Skin epidermis (tissue), 12 donors: ENCODE data around the gene TNFRSF25.
A peak's percentile ranks its signal among the peaks of the same experiment; 100 is the strongest.
"Not testable (repeated sequence)": the region's sequence is repeated elsewhere in the genome, so short reads cannot be mapped to it uniquely, and the experiment has no call there.

Experiments used
- H3K27ac ChIP-seq, 21 experiments: fragments of 200-600 bp; sonication (generic) in 11 of 21; one replicate each; pipeline ENCODE4 v1.5.0; 2020; ENCODE audit warnings: mild to moderate bottlenecking in 3 of 21, inconsistent platforms in 2 of 21, moderate library complexity in 2 of 21
- H3K4me3 ChIP-seq, 7 experiments: fragments of 200-600 bp; sonication (generic) in 2 of 7; one replicate each; pipeline ENCODE4 v1.5.0; 2020; ENCODE audit warnings: inconsistent platforms in 2 of 7, mild to moderate bottlenecking in 2 of 7, moderate library complexity in 1 of 7

TNFRSF25 gene

DNA sequence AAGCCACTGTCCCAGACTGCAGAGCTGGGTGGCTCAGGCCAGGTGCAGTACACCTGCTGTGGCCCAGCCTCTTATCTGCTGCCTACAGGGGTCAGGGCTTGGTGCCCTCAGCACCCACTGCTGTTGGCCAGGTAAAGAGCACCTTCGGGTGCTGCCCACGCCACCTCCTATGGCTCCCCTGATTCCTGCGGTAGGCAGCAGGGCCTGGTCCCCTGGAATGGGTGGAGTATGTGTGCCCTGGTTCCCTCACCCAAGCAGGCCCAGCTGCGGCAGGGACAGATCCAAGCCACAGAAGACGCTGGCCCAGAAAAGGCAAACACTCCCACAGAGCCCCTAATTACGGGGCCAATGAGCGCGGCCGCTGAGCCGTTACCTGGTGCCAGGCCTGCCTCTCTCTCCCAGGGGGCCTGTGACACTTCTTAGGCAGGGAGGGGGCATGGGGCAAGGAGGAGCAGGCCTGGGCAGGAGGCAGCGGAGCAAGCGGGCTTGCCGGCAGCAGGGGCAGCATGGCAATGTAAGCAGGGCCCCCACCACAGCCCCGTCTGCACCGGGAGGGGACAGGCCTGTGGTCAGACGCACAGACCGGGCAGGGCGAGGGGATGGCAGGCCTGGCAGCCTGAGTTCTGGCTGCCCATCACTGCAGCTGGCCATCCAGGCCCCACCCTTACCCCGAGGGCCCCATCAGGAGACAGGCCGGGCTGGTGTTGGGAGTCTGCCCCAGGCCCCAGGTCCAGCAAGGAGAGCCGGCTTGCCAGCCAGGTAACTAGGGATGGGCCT lies 22.4 kb downstream of the TNFRSF25 start:
- H3K27ac ChIP-seq = no peak overlapping the region

DNA sequence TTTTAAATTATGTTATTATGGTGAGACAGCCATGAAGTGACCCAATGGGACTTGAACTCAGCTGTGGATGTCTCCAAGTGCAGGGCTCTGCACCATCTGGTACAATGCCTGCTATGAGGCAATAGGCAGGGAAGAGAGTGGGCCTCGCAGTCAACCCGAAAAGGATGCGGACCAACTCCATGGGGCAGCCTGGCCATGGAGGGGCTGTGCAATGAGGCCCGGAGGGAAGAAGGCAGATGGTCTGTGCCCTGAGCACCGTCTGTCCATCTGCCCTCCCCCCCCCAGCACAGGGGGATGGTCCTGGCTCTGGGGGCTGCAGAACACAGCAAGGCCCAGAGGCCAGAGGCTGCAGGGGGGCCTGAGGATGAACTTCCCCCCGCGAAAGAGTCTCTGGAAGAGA lies 24.4 kb downstream of the TNFRSF25 start:
- H3K27ac ChIP-seq = no peak overlapping the region
- no peak overlapping the region for H3K4me3 ChIP-seq

More for the DNA sequence above, 22.4 kb downstream of the TNFRSF25 start:
- H3K4me3 ChIP-seq = no peak overlapping the region

DNA sequence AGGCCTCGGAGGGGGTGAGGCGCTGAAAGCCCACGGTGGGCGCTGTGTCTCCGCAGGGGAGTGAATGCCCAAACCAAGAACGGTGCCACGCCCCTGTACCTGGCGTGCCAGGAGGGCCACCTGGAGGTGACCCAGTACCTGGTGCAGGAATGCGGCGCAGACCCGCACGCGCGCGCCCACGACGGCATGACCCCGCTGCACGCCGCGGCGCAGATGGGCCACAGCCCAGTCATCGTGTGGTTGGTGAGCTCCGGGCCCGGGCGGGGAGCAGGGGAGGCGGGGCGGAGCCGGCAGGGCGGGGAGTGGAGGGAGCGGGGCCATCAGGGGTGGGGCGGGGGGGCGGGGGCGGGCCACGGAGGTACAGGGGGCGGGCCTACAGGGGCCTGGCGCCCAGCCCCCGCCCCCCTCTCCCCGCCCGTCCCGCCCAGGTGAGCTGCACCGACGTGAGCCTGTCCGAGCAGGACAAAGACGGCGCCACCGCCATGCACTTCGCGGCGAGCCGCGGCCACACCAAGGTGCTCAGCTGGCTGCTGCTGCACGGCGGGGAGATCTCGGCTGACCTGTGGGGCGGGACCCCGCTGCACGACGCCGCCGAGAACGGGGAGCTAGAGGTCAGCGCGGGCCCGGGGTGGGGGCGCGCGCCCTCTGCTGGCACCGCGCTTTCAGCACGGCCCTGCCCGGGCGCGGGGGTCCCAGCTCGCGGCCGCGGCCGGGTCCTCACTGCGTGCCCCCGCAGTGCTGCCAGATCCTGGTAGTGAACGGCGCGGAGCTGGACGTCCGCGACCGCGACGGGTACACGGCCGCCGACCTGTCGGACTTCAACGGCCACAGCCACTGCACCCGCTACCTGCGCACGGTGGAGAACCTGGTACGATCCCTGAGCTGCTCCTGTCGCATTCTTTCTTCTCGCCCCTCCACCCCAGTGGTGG lies 25.5 kb downstream of the TNFRSF25 start:
- peak overlapping the region in 4 of 7 experiments; percentile 3 to 17 (median 10) for H3K4me3 ChIP-seq
- H3K27ac ChIP-seq = no peak overlapping the region

DNA sequence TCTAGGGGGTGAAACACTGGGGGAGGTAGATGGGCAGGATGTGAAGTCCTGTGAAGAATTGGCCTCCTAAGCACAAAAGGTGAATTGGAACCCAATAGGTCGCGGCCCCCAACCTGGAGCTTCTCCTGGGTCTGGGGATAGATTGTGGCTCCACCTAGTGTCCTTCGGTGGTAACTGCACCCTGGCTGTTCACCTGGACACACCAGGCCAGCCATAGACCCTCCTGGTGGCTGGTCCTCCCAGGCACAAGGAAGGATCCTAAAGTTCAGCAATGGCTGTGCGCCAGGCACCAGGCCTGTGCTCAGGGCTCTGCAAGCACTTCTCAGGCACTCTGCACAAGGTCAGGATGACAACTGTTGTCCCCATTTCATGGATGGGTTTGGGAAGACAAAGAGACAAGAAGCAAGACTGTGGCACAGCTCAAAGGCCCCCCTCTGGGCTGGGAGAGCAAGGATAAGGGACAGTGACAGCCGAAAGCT lies 27.9 kb downstream of the TNFRSF25 start:
- H3K27ac ChIP-seq = no peak overlapping the region
- no peak overlapping the region for H3K4me3 ChIP-seq

DNA sequence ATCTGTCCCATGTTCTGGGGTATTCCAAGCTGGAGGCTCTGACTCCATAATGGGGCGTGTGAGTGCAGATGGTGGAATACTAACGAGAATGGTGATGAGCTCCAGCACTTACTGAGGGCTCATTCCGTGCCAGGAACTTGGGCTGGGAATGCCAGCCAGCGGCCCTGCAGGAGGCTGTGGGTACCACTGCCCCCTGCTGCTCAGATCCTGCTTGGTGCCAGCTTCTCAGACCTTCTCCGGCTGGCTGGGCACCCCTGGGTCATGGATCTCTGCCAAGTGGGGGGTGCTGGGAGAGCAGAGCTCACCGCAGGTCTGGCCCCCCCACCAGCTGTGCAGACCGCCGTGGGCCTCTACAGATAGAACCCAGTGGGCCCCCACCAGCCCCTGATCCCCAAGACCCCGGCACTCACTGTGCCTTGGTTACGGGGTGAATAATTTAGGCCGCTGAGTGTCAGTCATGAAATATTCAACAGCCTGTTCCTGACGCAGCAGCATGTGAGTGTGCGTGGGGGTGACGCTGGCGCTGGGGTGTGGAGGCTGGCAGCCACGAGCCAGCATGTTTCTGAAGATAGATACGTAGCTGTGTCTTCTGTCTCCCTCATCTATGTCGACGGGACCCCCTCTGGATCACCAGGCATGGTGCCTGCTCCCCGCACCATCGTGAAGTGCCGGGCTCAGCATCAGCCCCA lies 28.8 kb downstream of the TNFRSF25 start:
- peak overlapping the region in 1 of 21 experiments; percentile 26 for H3K27ac ChIP-seq
- not testable (repeated sequence) for H3K4me3 ChIP-seq

DNA sequence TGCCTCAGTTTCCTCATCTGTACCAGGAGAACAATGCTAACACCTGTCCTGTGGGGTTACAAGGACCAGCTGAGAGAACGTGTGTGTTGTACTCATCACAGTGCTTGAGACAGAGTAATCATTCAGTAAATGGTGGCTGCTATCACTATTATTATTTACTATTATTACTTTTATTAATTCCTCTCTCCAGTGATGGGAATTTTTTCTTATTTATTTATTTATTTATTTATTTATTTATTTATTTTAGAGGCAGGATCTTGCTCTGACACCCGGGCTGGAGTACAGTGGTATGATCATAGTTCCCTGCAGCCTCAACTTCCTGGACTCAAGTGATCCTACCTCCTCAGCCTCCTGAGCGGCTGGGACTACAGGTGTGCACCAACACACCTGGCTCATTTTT lies 29.7 kb downstream of the TNFRSF25 start:
- H3K27ac ChIP-seq, H3K4me3 ChIP-seq: not testable (repeated sequence)

DNA sequence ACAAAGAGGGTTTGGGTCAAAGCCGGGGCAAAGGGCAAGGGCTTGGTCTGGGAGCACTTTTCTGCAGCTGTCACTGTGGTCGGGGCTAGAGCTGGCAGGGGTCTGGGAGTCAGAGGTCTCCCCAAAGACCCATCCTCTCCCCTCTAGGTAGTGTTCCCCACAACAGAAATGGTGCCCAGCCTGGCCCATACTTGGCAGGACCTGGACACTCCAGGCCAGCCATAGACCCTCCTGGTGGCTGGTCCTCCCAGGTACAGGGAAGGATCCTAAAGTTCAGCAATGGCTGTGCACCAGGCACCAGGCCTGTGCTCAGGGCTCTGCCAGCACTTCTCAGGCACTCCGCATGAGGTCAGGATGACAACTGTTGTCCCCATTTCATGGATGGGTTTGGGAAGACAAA lies 30.4 kb downstream of the TNFRSF25 start:
- H3K4me3 ChIP-seq = no peak overlapping the region

DNA sequence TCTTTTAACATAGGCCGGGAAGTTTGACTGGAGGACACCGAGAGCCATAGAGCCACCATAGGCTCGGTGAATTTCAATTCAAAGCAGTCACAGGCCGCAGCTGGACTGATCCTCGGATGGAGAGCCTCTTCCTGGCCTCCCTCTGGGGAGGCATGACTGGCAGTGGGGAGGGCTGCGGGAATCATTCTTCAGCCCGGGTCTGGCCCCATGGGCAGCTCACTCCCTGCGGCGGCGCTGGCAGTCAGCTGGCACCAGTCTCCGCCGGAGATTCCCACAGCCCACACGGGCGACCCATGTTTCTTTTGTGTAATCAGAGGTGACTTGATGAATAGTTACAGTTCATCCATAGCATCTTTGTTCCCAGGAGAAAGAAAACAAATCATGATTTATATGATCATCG lies 30.8 kb downstream of the TNFRSF25 start:
- H3K27ac ChIP-seq = no peak overlapping the region
- no peak overlapping the region for H3K4me3 ChIP-seq

More for the DNA sequence above, 30.4 kb downstream of the TNFRSF25 start:
- H3K27ac ChIP-seq = no peak overlapping the region

DNA sequence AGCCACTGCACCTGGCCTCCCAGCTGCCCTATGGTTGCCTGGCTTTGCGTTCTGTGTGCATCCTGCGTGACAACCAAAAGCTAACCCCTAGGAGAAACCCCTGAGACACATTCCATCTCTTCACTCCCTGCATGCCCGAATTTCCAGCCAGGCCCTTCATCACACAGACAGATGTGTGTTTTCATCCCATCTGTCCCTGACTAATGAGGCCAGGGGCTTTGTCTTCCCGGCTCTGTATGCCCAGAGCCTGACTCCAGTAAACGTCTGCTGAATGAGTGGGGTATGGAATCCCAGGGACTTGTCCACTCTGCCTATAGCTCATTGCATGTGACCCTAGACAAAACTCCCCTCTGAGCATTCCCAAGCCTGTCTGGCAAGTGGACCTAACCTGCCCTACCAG lies 31.8 kb downstream of the TNFRSF25 start:
- H3K4me3 ChIP-seq = no peak overlapping the region
- H3K27ac ChIP-seq = no peak overlapping the region

DNA sequence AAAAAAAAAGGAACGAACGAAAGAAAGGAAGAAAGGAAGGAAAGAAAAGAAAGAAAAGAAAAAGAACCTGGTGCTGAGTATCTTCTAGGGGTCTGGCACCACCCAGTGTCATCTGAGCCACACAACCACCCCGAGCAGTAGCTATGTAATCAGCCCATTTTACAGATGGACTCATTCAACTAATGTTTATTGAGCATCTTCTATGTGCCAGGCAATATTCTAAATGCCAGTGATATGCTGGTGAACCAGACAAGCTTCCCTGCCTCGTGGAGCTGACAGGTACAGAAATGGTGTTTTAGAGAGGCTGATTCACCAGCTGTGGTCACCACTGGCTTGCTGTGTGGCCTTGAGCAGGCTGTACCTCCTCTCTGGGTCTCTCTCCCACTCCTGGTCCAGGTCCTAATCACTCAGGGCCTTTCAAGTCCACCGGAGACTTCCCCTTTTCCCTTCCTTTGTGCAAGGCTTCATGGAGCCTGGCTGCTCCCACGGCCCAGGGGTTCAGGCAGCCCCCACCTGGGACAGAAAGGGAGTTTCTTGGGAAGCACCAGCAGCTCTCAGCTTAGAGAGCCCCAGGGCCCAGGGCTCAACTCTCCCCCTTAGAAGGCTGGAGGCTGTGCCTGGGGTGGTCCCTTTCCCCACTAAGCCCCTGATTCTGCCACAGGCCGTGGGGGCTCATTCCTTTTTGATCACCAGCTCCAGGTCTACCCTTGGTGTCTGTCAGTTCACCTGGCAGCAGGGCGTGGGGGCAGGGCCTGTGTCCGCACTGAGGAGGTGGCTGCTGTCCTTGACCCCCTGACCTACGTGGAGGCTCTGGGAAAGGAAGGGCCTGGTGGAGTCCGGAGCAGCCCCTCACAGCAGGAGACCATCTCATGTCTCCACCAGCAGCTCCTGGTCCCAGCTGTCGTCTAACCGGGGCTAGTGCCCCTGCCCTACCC lies 34.1 kb downstream of the TNFRSF25 start:
- H3K27ac ChIP-seq, H3K4me3 ChIP-seq: not testable (repeated sequence)

DNA sequence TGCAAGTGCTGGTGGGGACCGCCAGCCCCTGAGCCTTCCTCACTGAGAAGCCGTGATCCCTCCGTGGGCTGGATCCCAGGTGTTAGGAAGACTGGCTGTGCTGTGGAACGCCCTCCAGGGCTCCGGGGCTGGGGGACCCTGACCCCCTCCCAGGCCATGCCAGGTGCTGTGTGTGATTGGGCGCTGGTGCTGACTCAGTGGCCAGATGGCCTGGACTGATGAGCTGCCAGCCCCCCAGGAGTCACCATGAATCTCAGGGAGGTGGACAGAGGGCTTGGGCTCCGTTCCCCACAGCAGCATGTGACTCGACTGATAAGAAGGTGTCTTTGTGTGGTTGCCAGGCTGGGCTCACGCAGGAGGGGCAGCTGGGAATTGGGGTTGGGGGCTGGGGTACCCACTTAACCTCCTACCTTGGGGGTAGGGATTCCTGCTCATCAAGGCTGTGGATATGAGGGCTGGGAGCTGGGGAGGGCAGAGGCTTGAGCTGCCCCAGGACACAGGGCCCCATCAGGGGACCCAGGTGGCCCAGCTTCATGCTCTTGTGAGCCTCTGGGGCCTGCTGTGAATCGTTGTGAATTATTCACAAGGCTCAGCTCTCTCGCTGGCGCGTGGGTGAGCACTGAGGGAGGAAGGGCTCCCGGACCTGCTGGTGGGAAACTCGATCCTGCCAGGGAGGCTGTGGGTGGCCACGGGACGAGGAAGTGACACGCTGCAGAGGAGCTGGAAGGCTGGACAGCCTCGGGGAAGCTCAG lies 36.1 kb downstream of the TNFRSF25 start:
- H3K27ac ChIP-seq = peak overlapping the region in 2 of 21 experiments; percentile 34 to 35
- H3K4me3 ChIP-seq = not testable (repeated sequence)

DNA sequence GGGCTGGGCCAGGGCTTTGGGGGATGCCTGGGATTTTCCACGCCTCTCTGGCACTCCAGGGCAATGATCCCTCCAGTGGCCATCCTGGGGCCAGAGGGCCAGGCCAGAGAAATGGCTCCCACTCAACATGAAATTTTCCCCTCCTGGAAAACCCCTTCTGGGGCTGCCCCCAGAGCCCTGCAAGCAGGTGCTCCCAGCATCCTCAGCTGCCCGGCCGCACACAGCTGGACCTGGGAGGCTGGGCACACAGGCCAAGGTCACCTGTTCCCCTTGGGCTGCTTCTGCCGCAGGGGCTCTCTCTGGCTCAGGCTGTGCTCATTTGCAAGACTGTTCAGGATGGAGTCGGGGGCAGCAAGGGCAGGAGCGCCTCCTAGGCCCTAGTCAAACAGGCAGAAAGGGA lies 37.5 kb downstream of the TNFRSF25 start:
- not testable (repeated sequence) for H3K27ac ChIP-seq, H3K4me3 ChIP-seq

DNA sequence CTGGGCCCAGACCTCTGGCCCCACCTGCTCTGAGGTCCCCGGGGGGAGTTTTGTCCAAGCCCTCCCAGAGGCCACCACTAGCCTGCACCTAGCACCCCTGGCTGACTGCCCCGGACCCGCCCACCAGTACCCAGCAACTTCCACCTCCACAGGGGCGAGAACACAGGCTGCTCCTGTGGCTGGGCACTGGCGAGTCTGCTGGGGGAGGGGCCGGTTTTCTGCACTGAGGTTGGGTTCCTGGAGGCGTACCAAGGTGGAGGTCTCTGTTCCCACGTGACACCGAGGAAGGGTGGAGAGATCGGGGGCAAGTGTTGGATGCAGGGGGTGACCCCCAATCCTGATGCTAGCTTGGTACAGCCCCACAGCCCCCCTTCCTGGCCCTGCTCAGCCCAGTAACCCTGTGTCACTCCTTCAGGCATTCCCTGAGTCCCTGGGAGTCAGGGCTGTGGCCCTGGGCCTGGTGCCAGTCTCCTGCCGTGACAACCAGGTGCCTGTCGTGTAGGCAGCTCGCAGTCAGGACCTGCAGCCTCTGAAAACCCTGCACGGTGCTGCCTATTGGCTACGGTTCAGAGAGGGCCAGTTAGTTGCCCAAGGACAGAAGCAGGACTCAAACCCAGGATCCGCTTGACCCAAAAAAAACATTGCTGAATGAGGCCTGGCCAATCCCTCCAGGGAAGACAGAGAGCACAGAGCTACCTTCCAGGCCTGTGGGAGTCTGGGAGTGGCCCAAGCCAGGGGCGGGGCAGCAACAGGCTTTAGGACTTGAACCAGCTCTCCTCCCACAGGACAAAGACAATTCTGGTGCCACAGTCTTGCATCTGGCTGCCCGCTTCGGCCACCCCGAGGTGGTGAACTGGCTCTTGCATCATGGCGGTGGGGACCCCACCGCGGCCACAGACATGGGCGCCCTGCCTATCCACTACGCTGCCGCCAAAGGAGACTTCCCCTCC lies 38.3 kb downstream of the TNFRSF25 start:
- Histone ChIP-seq H3K4me3 (no peak overlapping the region), H3K27ac (no peak overlapping the region)

DNA sequence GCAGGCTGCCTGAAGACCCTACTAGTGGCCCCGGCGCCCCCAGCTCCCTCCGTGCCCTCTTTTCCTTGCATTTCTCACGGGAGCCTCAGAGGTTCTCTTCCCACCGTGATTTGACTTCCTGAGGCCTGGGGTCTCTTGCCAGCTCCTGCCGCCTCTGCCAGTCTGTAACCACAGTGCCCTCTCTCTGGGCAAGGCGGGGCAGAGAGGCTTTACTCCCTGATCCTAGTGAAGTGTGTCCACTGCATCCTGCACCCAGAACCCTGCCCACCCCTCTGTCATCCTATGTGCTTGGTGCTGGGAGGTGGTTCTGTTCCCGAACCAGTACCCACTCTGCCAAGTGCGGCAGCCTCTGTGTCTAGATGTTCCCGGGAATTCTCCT lies 39.0 kb downstream of the TNFRSF25 start:
- Histone ChIP-seq H3K27ac (no peak overlapping the region), H3K4me3 (no peak overlapping the region)

DNA sequence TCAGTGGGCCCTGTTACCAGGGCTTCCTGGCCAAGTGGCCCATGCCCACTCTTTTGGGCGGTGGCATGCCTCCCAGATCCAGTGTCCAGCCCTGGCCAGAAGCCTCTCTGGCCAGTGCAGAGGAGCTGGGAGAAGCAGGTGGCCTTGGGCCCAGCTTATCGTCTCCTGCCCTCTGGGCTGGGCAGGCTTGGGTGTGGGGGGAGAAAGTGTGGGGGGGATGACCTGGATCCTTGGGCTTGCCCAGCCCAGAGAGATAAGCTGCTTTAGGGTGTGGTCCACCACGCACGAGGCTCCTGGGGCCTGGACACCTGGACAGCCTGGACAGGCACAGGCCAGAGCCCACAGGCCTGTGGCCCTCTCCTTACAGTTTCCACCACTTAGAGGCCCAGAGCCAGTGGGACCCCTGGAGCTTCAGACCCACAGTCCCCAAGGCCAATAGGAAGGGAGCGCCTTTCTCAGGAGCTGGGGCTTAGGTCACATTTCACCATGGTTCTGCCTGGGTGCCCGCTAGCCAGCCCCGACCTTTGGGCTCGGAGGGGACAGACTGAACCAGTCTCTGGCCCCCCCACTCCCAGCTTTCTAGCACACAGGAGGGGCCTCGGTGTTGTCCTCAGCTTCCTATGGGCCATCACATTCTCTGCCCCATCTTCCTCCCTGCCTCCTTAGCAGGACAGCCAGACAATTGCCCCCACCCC lies 39.5 kb downstream of the TNFRSF25 start:
- Histone ChIP-seq H3K27ac (no peak overlapping the region), H3K4me3 (no peak overlapping the region)

DNA sequence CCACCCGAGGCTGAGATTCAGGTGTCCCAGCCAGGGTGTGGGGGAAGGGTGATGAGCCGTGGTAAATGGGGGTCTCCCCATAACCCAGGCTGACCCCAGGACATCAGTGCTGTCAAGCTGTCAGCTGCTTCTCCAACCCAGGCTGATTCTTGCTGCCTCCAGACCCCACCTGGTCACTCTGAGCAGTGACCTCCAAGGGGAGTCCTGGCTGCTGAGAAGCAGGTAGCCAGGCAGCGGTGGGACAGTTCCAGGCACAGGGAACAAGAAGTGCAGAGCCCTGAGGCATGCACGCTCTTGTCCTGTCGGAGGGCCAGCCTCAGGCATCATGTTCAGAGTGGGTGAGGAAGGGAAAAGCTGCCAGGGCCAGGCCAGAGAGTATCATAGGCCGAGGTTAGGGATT lies 40.3 kb downstream of the TNFRSF25 start:
- H3K27ac ChIP-seq = no peak overlapping the region
- peak overlapping the region in 6 of 7 experiments; percentile 27 to 43 (median 30) for H3K4me3 ChIP-seq
